Measurements from ENCODE around the gene DENND2A.
"Not testable (repeated sequence)": the region's sequence is repeated elsewhere in the genome, so short reads cannot be mapped to it uniquely, and the experiment has no call there.

Gene DENND2A

DNA sequence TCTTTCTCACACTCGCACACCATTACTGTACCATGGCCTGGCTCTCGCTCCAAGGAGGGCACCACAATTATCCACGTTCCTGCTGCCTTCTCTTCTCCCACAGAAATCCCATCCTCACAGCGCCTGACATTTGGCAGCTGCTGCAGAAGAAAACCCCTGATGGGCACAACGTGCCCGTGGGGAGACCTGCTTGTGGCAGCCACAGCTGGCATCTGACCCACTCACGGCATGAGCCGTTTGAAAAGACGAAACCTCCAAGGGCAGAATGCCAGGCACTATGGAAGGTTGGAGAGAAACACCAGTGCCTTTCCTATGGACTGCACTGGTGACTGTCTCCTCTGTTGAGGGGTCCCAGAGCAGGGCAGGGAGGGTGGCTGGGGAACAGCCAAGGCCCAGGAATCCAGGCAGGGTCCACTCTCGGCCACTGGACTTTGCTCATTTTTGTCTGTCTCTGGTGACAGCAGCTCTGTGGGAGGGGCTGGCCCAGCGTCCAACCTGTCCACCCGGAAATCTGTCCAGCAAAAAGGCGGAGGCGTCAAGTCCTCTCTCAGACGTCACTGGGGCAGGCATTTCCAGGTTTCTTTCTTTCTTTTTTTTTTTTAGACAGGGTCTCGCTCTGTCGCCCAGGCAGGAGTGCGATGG is 100.4 kb downstream of the DENND2A start:
- DNase-seq = no peak

DNA sequence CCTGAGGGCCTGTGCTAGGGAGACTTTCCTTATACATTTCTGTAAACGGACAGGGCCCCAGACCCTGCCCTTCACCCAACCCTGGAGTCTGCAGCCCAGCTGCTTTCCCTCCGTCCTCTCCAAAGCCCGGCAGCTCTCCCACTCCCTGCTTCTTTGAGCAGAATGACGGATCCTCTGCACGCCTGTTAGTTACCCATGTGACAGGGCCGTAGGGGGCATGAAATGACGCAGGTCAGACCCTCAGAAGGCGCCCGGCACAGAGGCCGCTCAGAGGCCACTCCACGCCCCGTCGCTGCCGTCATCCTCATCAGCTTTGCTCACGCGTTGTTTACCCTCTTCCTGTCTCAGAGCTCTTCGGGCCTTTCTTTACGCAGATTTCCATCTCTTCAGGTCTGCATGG is 101.2 kb downstream of the DENND2A start:
- DNase-seq = no peak

- DNase-seq = no peak
These were observed 102.7 kb downstream of the DENND2A start for GRCh38 chr7:140537750-140538482.

DNA sequence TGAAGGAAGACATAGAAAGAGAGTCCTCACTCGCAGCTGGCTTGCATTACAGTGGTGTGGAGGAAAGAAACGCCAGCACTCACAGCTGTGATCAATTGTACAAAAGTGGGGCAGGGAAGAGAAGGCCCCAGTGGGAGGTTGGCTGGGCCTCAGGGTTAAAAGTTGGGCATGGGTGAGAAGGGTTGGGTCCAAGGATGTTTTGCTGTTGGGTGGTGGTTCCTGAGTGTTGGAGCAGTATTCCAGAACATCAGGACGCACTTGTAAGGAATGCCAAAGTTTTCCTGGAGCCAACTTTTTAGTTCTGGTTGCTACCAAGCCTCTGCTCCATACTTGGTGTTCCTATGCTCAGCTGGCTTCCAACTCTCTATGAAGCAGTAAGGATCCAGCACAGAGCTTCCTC is 105.9 kb downstream of the DENND2A start:
- DNase-seq = no peak

GRCh38 chr7:140533394-140533872 is 107.2 kb downstream of the DENND2A start:
- no peak for DNase-seq

DNA sequence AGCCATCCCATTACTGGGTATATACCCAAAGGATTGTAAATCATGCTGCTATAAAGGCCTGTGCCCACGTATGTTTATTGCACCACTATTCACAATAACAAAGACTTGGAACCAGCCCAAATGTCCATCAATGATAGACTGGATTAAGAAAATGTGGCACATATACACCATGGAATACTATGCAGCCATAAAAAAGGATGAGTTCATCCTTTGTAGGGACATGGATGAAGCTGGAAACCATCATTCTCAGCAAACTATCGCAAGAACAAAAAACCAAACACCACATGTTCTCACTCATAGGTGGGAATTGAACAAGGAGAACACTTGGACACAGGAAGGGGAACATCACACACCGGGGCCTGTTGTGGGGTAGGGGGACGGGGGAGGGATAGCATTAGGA is 111.2 kb downstream of the DENND2A start:
- not testable (repeated sequence) for DNase-seq

DNA sequence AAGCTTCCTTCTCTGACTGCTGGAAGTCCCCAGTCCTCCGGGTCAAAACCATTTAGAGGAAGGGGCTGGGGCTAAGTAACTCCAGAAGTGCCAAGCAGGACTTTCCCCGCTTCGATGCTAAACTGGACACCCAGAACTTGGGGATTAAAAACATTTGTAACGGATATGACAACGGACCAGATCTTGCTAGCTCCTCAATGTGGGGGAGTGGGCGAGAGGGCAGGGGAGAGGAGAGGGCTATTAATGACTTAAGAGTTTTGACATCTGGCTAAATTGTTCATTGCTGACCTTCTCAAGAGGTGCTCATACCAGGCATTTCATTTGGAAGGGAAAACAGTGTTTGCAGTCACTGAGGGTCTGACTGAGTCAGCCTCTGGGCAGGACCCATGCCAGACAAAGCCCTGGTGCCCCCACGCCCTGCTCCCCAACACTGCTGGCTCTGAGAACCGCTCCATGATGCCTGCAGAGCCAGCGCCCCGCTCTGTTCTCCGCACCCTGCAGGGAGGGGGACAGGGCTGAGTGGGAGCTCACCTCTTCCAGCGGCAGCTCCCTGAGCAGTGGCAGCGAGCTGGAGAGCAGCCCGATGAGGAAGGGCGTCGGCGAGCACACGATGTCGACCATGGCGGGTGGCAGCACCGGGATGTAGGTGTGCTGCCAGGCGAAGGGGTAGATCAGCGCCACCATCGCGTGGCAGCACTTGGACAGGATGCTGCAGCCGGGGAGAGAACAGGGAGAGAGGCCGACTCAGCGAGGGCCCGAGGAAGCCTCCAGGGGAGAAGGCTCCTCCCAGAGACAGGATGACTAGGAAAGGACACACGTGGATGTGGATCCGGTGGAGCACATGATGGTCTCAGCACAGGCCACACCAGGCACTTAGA is 113.6 kb downstream of the DENND2A start:
- DNase-seq = no peak

GRCh38 chr7:140526214-140526613 is 114.4 kb downstream of the DENND2A start:
- DNase-seq = no peak

DNA sequence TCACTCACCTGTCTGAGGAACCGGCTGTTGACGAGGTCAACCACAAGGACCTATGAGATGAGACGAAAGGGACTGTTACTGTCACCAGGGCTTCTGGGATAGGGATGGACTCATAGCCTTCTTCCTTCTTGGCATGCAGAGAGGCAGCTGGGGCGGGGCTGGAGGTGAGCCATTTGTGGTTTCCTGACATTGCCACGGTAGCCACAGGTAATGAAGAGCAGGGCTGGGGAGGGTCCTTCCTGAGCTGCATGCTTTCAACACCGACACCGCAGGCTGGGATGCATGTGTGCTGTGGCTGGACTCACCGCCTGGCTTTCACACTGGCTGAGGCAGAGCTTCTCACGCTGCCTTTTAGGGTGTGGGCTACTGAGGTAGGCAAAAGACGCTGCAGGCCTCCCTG is 114.9 kb downstream of the DENND2A start:
- peak in 1 of 4 experiments; percentile 10 for DNase-seq

GRCh38 chr7:140521421-140521820 is 119.2 kb downstream of the DENND2A start:
- DNase-seq = no peak

GRCh38 chr7:140519007-140519399 is 121.6 kb downstream of the DENND2A start:
- no peak for DNase-seq

GRCh38 chr7:140518370-140519006 is 122.1 kb downstream of the DENND2A start:
- DNase-seq = no peak

DNA sequence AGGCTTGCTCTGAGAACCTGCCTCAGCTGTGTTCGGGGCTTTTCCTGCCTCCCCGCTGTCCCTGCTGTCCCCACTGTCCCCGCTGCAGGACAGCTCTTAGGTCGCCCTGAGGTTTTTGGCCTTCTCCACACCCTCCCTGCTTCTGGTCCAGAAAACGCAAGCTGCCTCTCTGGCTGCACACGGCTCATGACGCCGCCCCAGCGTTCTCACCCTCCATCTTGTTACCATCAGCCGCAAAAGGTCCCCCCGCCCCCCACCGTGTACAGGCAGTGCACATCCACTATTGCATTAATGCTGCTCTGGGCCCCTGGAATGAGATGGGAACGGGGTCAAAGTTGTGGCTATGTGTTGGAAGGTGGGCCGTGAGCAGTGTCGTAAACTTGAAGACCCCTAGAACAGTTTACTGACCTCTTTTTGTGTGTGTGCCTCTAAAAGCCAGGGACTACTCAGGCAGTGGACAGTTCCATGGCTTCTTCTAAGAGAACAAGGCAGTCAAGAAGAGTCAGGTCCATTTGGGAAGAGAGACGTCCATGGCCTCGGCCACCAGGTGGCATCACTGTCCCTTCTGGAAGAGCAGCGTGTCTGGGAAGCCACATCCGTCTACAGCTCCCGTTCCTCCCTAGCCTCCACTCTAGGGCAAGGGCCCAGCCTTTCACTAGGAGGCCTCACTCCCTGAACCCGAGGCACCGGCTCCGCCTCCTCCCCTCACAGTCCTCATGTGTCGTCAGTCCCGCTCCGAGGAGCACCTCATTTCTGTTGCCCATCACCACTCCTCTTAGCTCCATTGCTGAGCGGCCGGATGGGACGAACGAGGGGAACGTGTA is 122.9 kb downstream of the DENND2A start:
- peak; percentile 4 to 61 (median 20) for DNase-seq

- DNase-seq = no peak
These were observed 128.2 kb downstream of the DENND2A start for GRCh38 chr7:140512317-140513000.

- no peak for DNase-seq
These were observed 130.8 kb downstream of the DENND2A start for GRCh38 chr7:140509789-140510188.

GRCh38 chr7:140507556-140507955 is 133.1 kb downstream of the DENND2A start:
- not testable (repeated sequence) for DNase-seq

DNA sequence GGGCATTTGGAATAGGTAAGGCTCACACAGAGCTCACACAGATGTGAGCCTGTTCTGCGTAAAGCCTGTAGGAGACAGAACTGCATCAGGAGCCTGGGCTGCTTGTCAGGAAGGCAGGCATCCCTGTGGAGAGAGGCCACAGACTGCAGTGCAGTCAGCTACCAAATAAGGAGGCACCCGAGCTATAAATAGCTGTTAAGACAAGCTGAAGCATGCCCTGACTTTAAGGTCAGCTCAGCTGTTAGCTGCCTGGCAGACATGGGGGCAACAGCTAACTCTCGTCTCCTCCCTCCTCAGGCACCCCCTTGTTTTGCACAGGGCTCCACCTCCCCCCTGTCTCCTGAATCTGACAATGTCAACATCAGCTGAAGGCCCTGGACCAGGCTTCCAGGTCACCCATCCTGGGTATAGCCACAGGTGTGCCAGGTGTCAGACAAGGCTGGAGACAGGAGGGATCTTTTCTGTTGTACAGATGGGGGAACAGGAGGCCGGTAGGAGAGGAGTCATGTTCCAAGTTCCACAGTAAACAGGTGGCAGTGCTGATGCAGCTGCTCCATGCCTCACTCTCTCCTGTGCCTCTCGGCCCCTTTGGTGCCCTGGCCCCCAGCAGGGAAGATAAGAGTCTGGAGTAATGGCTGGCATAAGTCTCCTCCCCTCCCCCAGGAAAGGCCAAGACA is 133.7 kb downstream of the DENND2A start:
- no peak for DNase-seq

GRCh38 chr7:140501966-140502365 is 138.6 kb downstream of the DENND2A start:
- DNase-seq = no peak

GRCh38 chr7:140497807-140498206 is 142.8 kb downstream of the DENND2A start:
- DNase-seq = not testable (repeated sequence)

DNA sequence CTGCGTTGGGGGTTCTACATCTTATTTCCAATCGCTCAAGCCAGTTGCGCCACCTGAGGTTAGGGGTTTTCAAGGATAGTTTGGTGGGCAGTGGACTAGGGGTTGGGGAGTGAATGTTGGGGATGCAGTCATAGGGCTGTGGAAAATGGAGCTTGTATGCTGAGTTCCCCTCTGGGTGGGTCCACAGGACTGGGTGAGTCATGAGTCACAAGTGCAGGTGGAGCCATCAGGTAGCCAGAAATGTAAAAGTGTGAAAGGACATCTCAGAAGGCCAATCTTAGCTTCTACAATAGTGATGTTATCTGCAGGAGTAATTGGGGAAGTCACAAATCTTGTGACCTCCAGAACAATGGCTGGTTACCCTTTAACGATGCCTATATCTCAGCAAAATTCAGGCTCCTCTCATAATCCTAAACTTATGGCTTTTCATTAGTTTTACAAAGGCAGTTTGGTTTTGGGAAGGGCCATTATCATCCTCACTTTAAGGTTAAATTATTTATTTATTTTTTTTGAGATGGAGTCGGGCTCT is 143.3 kb downstream of the DENND2A start:
- no peak for DNase-seq
